ENCODE results near the gene SRGAP3. TPM values are rescaled to one million over a fixed set of nuclear protein-coding genes. Genes with fewer than 3 reads are reported as not detected.

SRGAP3 gene
- total and polyA plus RNA-seq, 2 experiments from 2014 or later, result 6.0 to 15.7 TPM

GRCh38 chr3:8945890-8946600, 303.4 kb downstream of the SRGAP3 start:
- TF ChIP-seq CTCF (IDR thresholded peaks at IDR 0.05; ENCODE audit: low read depth, low read length), result no peak
- no peak overlapping the region for H3K27ac ChIP-seq
- H3K4me3 ChIP-seq, result no peak overlapping the region

GRCh38 chr3:8942746-8943488, 306.5 kb downstream of the SRGAP3 start:
- Histone ChIP-seq H3K4me3 (no peak overlapping the region), H3K36me3 (peaks cover 4% of the 10 kb centered on the region)
- TF ChIP-seq CTCF (IDR thresholded peaks at IDR 0.05; ENCODE audit: low read depth, low read length), result no peak

More at GRCh38 chr3:8945890-8946600, 303.4 kb downstream of the SRGAP3 start:
- Histone ChIP-seq H3K36me3 (no peaks in the 10 kb centered on the region), H3K27me3 (no peaks in the 10 kb centered on the region), H3K4me1 (ENCODE audit: low read depth) (no peaks in the 10 kb centered on the region), H3K9me3 (ENCODE audit: low read depth) (no peaks in the 10 kb centered on the region)
- DNase-seq (ENCODE audit: low read depth in 1 of 2, low spot score in 1 of 2), result no peak

GRCh38 chr3:8942115-8942514, 307.3 kb downstream of the SRGAP3 start:
- peaks cover 4% of the 10 kb centered on the region for H3K36me3 ChIP-seq

More at GRCh38 chr3:8942746-8943488, 306.5 kb downstream of the SRGAP3 start:
- no peak for DNase-seq (ENCODE audit: low read depth in 1 of 2, low spot score in 1 of 2)
- Histone ChIP-seq H3K27ac (no peak overlapping the region), H3K4me1 (ENCODE audit: low read depth) (no peaks in the 10 kb centered on the region), H3K9me3 (ENCODE audit: low read depth) (no peaks in the 10 kb centered on the region), H3K27me3 (no peaks in the 10 kb centered on the region)

GRCh38 chr3:8938021-8938420, 311.4 kb downstream of the SRGAP3 start:
- no peak overlapping the region for H3K27ac ChIP-seq
- peak; percentile 49 for TF ChIP-seq CTCF (IDR thresholded peaks at IDR 0.05; ENCODE audit: low read depth, low read length)

More at GRCh38 chr3:8942115-8942514, 307.3 kb downstream of the SRGAP3 start:
- no peak for TF ChIP-seq CTCF (IDR thresholded peaks at IDR 0.05; ENCODE audit: low read depth, low read length)
- no peaks in the 10 kb centered on the region for H3K27me3 ChIP-seq
- H3K4me3 ChIP-seq, result no peak overlapping the region
- H3K4me1 ChIP-seq (ENCODE audit: low read depth), result peaks cover 5% of the 10 kb centered on the region
- H3K9me3 ChIP-seq (ENCODE audit: low read depth), result no peaks in the 10 kb centered on the region
- no peak for DNase-seq (ENCODE audit: low read depth in 1 of 2, low spot score in 1 of 2)
- H3K27ac ChIP-seq, result no peak overlapping the region

GRCh38 chr3:8937064-8938020, 312.1 kb downstream of the SRGAP3 start:
- Histone ChIP-seq H3K9me3 (ENCODE audit: low read depth) (no peaks in the 10 kb centered on the region), H3K4me1 (ENCODE audit: low read depth) (peaks cover 7% of the 10 kb centered on the region), H3K27me3 (no peaks in the 10 kb centered on the region), H3K4me3 (no peak overlapping the region), H3K36me3 (peaks cover 4% of the 10 kb centered on the region), H3K27ac (peak overlapping the region; percentile 6)
- DNase-seq (ENCODE audit: low read depth in 1 of 2, low spot score in 1 of 2), result peak in 1 of 2 donors; percentile 85
- TF ChIP-seq CTCF (IDR thresholded peaks at IDR 0.05; ENCODE audit: low read depth, low read length), result no peak

More at GRCh38 chr3:8938021-8938420, 311.4 kb downstream of the SRGAP3 start:
- H3K9me3 ChIP-seq (ENCODE audit: low read depth), result no peaks in the 10 kb centered on the region
- no peak overlapping the region for H3K4me3 ChIP-seq
- H3K4me1 ChIP-seq (ENCODE audit: low read depth), result peaks cover 7% of the 10 kb centered on the region
- H3K27me3 ChIP-seq, result no peaks in the 10 kb centered on the region
- DNase-seq (ENCODE audit: low read depth in 1 of 2, low spot score in 1 of 2), result peak; percentile 14 to 65
- H3K36me3 ChIP-seq, result peaks cover 4% of the 10 kb centered on the region
